K562 (cell line): ENCODE results near the gene RAB7A. TPM values are rescaled to one million over a fixed set of nuclear protein-coding genes. Genes with fewer than 3 reads are reported as not detected.
A peak's percentile ranks its signal among the peaks of the same experiment; 100 is the strongest.

ENCODE experiments used
- MEF2D ChIP-seq: conservative IDR thresholded peaks from 2 replicates; pipeline ENCODE4 v1.6.1; 2016; ENCODE audit warnings: low read depth, missing genetic modification characterization, missing compliant biosample characterization
- RFX1 ChIP-seq: fragments of 450-650 bp; IDR thresholded peaks from 2 replicates; pipeline ENCODE4 v1.6.1; 2016; ENCODE audit warnings: mild to moderate bottlenecking, moderate library complexity
- SOX6 ChIP-seq: fragments of 450-650 bp; IDR thresholded peaks from 2 replicates; pipeline ENCODE4 v1.6.1; 2014; ENCODE audit warnings: mild to moderate bottlenecking
- ZNF124 ChIP-seq: sonication (generic); formaldehyde crosslinking; IDR thresholded peaks from 2 replicates; pipeline ENCODE4 v1.8.1; 2022; ENCODE audit warnings: missing genetic modification reagents
- ZNF408 ChIP-seq: fragments of 250-450 bp; sonication (Bioruptor Pico); IDR thresholded peaks from 2 replicates; pipeline ENCODE4 v1.4.0; 2020; ENCODE audit warnings: low read depth, mild to moderate bottlenecking, moderate library complexity
- ZNF589 ChIP-seq: fragments of 200-800 bp; sonication (Bioruptor generic); IDR thresholded peaks from 2 replicates; pipeline ENCODE4 v1.6.1; 2016; ENCODE audit warnings: low read depth, missing genetic modification characterization, missing compliant biosample characterization
- ZNF668 ChIP-seq: fragments of 250-450 bp; sonication (Bioruptor Pico); IDR thresholded peaks from 2 replicates; pipeline ENCODE4 v1.8.0; 2022; ENCODE audit warnings: mild to moderate bottlenecking, inconsistent platforms
- polyA plus RNA-seq, 8 experiments: library from polyadenylated mRNA; depleted of rRNA in 4 of 8; stranded (reverse) in 5 of 8; unstranded in 3 of 8; fragments of >200 nt; fragmentation: Nextera tagmentation in 2 of 8; fragmentation: Illumina TruSeq in 1 of 8; extraction: Ambion mirVana in 2 of 8; extraction: Trizol in 1 of 8; gene quantifications; 2 replicates each; pipeline versions ENCODE4 v1.2.1 to v1.2.3, GENCODE V29; 2011 to 2014; ENCODE audit warnings: inconsistent platforms in 1 of 8, missing spikeins in 1 of 8
- total RNA-seq, 7 experiments: library from RNA; depleted of rRNA in 6 of 7; stranded (reverse); fragments of >200 nt in 6 of 7; fragmentation: Illumina TruSeq in 2 of 7; extraction: Trizol in 2 of 7; gene quantifications; 2 replicates each; pipeline versions ENCODE4 v1.2.1 to v1.2.3, GENCODE V29; 2011 to 2021; ENCODE audit warnings: low replicate concordance in 1 of 7
- TF ChIP-seq, protein P1 (sequence below): fragments of 250-450 bp; sonication (Bioruptor Pico); IDR thresholded peaks from 2 replicates; pipeline ENCODE4 v1.4.0; 2020
- TF ChIP-seq, protein P2 (sequence below): fragments of 450-650 bp; formaldehyde crosslinking; IDR thresholded peaks from 2 replicates; pipeline ENCODE4 v1.4.0; 2020; ENCODE audit warnings: mild to moderate bottlenecking
- TF ChIP-seq, protein P3 (sequence below), 2 experiments: IDR thresholded peaks in 1 of 2; conservative IDR thresholded peaks in 1 of 2; 2 replicates each; pipeline ENCODE4 v1.6.1; 2016; ENCODE audit warnings: low read depth in 2 of 2, mild to moderate bottlenecking in 1 of 2, missing compliant biosample characterization in 1 of 2, missing genetic modification characterization in 1 of 2, moderate library complexity in 1 of 2
- TF ChIP-seq, protein P4 (sequence below): fragments of 450-650 bp; IDR thresholded peaks from 2 replicates; pipeline ENCODE4 v1.6.1; 2016; ENCODE audit warnings: mild to moderate bottlenecking, moderate library complexity

Gene RAB7A
- total and polyA plus RNA-seq, 9 of the 15 experiments (the other 6 are each of a cell fraction or from before 2014, with no cell fraction given) = 30.9 to 204 (median 72.8) TPM

DNA sequence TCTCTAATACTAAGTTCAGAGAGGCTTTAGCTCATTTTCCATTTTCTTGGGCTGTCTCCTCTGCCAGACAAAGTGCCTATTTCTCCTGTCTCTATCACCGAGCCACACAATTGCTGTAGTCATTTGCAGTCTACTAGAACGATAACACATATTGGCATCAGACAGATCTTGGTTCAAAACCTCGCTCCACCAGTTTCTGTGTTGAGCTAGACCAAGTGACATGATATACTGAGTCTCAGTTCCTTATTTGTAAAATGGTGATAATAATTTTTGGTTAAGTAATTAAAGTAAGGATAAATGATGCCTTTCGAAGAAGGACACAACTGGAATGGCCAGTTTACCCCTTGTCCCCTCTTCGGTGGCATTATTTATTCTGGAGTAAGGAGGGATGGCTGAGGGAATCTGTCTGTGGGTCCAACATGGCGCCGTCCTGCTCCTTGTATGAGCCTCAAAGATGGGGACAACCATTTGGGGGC lies 398 bp upstream of the RAB7A start (continued):
- TF ChIP-seq, protein P1, sequence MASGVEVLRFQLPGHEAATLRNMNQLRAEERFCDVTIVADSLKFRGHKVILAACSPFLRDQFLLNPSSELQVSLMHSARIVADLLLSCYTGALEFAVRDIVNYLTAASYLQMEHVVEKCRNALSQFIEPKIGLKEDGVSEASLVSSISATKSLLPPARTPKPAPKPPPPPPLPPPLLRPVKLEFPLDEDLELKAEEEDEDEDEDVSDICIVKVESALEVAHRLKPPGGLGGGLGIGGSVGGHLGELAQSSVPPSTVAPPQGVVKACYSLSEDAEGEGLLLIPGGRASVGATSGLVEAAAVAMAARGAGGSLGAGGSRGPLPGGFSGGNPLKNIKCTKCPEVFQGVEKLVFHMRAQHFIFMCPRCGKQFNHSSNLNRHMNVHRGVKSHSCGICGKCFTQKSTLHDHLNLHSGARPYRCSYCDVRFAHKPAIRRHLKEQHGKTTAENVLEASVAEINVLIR = no peak
- TF ChIP-seq, protein P2, sequence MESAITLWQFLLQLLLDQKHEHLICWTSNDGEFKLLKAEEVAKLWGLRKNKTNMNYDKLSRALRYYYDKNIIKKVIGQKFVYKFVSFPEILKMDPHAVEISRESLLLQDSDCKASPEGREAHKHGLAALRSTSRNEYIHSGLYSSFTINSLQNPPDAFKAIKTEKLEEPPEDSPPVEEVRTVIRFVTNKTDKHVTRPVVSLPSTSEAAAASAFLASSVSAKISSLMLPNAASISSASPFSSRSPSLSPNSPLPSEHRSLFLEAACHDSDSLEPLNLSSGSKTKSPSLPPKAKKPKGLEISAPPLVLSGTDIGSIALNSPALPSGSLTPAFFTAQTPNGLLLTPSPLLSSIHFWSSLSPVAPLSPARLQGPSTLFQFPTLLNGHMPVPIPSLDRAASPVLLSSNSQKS (CRISPR knock-in tag) = no peak
- TF ChIP-seq RFX1 (no peak), ZNF589 (peak; percentile 88), MEF2D (tag) (peak; percentile 61; the same call in 1 of the 2 replicates), ZNF124 (CRISPR knock-in tag) (no peak), SOX6 (no peak), ZNF408 (CRISPR knock-in tag) (no peak), ZNF668 (CRISPR knock-in tag) (no peak)
- TF ChIP-seq, protein P3, sequence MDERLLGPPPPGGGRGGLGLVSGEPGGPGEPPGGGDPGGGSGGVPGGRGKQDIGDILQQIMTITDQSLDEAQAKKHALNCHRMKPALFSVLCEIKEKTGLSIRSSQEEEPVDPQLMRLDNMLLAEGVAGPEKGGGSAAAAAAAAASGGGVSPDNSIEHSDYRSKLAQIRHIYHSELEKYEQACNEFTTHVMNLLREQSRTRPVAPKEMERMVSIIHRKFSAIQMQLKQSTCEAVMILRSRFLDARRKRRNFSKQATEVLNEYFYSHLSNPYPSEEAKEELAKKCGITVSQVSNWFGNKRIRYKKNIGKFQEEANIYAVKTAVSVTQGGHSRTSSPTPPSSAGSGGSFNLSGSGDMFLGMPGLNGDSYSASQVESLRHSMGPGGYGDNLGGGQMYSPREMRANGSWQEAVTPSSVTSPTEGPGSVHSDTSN (CRISPR knock-in tag; IDR thresholded peaks at IDR 0.05; ENCODE audit: low read depth) = no peak
- TF ChIP-seq, protein P3 (tag; conservative IDR thresholded peaks at IDR 0.05; ENCODE audit: low read depth) = 0 out of 2 replicates have a peak, but pooled peaks have one; percentile 15
- TF ChIP-seq, protein P4, sequence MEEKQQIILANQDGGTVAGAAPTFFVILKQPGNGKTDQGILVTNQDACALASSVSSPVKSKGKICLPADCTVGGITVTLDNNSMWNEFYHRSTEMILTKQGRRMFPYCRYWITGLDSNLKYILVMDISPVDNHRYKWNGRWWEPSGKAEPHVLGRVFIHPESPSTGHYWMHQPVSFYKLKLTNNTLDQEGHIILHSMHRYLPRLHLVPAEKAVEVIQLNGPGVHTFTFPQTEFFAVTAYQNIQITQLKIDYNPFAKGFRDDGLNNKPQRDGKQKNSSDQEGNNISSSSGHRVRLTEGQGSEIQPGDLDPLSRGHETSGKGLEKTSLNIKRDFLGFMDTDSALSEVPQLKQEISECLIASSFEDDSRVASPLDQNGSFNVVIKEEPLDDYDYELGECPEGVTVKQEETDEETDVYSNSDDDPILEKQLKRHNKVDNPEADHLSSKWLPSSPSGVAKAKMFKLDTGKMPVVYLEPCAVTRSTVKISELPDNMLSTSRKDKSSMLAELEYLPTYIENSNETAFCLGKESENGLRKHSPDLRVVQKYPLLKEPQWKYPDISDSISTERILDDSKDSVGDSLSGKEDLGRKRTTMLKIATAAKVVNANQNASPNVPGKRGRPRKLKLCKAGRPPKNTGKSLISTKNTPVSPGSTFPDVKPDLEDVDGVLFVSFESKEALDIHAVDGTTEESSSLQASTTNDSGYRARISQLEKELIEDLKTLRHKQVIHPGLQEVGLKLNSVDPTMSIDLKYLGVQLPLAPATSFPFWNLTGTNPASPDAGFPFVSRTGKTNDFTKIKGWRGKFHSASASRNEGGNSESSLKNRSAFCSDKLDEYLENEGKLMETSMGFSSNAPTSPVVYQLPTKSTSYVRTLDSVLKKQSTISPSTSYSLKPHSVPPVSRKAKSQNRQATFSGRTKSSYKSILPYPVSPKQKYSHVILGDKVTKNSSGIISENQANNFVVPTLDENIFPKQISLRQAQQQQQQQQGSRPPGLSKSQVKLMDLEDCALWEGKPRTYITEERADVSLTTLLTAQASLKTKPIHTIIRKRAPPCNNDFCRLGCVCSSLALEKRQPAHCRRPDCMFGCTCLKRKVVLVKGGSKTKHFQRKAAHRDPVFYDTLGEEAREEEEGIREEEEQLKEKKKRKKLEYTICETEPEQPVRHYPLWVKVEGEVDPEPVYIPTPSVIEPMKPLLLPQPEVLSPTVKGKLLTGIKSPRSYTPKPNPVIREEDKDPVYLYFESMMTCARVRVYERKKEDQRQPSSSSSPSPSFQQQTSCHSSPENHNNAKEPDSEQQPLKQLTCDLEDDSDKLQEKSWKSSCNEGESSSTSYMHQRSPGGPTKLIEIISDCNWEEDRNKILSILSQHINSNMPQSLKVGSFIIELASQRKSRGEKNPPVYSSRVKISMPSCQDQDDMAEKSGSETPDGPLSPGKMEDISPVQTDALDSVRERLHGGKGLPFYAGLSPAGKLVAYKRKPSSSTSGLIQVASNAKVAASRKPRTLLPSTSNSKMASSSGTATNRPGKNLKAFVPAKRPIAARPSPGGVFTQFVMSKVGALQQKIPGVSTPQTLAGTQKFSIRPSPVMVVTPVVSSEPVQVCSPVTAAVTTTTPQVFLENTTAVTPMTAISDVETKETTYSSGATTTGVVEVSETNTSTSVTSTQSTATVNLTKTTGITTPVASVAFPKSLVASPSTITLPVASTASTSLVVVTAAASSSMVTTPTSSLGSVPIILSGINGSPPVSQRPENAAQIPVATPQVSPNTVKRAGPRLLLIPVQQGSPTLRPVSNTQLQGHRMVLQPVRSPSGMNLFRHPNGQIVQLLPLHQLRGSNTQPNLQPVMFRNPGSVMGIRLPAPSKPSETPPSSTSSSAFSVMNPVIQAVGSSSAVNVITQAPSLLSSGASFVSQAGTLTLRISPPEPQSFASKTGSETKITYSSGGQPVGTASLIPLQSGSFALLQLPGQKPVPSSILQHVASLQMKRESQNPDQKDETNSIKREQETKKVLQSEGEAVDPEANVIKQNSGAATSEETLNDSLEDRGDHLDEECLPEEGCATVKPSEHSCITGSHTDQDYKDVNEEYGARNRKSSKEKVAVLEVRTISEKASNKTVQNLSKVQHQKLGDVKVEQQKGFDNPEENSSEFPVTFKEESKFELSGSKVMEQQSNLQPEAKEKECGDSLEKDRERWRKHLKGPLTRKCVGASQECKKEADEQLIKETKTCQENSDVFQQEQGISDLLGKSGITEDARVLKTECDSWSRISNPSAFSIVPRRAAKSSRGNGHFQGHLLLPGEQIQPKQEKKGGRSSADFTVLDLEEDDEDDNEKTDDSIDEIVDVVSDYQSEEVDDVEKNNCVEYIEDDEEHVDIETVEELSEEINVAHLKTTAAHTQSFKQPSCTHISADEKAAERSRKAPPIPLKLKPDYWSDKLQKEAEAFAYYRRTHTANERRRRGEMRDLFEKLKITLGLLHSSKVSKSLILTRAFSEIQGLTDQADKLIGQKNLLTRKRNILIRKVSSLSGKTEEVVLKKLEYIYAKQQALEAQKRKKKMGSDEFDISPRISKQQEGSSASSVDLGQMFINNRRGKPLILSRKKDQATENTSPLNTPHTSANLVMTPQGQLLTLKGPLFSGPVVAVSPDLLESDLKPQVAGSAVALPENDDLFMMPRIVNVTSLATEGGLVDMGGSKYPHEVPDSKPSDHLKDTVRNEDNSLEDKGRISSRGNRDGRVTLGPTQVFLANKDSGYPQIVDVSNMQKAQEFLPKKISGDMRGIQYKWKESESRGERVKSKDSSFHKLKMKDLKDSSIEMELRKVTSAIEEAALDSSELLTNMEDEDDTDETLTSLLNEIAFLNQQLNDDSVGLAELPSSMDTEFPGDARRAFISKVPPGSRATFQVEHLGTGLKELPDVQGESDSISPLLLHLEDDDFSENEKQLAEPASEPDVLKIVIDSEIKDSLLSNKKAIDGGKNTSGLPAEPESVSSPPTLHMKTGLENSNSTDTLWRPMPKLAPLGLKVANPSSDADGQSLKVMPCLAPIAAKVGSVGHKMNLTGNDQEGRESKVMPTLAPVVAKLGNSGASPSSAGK = peak; percentile 93; the same call in 1 of the 2 replicates
